ENCODE data around the gene ACAP3.

DNA sequence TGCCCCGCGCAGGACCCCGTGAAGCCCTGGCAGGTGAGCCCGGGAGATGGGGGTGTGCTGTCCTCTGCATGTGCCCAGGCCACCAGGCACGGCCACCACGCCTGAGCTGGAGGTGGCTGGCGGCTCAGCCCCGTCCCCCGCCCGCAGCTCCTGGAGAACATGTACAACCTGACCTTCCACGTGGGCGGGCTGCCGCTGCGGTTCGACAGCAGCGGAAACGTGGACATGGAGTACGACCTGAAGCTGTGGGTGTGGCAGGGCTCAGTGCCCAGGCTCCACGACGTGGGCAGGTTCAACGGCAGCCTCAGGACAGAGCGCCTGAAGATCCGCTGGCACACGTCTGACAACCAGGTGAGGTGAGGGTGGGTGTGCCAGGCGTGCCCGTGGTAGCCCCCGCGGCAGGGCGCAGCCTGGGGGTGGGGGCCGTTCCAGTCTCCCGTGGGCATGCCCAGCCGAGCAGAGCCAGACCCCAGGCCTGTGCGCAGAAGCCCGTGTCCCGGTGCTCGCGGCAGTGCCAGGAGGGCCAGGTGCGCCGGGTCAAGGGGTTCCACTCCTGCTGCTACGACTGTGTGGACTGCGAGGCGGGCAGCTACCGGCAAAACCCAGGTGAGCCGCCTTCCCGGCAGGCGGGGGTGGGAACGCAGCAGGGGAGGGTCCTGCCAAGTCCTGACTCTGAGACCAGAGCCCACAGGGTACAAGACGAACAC, 25.2 kb upstream of the ACAP3 start:
- peak; percentile 15 for TF ChIP-seq POLR2AphosphoS5 (IDR thresholded peaks at IDR 0.05)
- TF ChIP-seq, protein P1, sequence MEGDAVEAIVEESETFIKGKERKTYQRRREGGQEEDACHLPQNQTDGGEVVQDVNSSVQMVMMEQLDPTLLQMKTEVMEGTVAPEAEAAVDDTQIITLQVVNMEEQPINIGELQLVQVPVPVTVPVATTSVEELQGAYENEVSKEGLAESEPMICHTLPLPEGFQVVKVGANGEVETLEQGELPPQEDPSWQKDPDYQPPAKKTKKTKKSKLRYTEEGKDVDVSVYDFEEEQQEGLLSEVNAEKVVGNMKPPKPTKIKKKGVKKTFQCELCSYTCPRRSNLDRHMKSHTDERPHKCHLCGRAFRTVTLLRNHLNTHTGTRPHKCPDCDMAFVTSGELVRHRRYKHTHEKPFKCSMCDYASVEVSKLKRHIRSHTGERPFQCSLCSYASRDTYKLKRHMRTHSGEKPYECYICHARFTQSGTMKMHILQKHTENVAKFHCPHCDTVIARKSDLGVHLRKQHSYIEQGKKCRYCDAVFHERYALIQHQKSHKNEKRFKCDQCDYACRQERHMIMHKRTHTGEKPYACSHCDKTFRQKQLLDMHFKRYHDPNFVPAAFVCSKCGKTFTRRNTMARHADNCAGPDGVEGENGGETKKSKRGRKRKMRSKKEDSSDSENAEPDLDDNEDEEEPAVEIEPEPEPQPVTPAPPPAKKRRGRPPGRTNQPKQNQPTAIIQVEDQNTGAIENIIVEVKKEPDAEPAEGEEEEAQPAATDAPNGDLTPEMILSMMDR (IDR thresholded peaks at IDR 0.05) = no peak

All from prostate gland (tissue), 2 donors.